ENCODE data around the gene FGD4. TPM values are rescaled to one million over a fixed set of nuclear protein-coding genes. Genes with fewer than 3 reads are reported as not detected.

FGD4 gene
- total and polyA plus RNA-seq, 8 donors: 5.5 to 138 (median 80.8) TPM

DNA sequence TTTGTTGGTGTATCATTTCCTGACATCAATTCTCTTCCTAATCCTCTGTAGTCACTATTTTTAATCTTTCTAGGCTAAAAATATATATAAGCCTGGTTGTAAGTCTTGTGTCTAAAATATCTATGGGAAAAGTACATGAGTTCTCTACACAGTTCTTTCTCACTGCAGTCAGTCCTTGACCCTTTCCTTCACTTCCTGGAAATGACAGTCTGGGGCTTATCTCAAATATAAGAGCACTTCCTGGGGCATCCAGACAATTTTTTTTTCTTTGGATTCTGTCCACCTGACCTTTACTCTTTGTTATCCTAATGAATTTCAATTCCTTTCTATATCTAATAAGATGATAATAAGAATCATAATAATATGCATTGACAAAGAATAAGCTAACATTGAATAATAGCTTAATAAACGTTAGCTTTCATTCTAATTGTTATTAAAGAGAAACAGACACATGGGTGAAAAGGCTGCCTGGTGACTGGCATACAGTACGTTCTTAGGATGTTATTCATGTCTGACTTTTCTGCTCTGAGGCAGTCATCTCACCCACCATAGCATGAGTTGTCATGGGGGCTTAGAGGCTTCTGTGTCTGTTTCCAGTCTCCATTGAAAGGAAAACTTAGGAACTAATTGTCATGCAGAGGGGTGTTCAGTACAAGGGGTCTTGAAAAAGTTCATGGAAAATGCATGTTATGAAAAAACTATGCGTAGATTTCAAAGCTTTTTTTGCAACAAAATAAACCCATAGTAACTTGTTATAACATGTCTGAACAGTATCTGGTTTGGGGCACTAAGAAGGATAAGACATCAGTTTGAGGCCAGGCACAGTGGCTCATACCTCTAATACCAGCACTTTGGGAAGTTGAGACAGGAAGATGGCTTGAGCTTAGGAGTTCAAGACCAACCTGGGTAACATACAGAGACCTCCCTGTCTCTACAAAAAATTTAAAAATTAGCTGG, 213.6 kb downstream of the FGD4 start:
- TF ChIP-seq EP300 (IDR thresholded peaks at IDR 0.05) (no peak), POLR2A (IDR thresholded peaks at IDR 0.05) (no peak), POLR2AphosphoS5 (IDR thresholded peaks at IDR 0.05) (no peak)
- TF ChIP-seq, protein P1, sequence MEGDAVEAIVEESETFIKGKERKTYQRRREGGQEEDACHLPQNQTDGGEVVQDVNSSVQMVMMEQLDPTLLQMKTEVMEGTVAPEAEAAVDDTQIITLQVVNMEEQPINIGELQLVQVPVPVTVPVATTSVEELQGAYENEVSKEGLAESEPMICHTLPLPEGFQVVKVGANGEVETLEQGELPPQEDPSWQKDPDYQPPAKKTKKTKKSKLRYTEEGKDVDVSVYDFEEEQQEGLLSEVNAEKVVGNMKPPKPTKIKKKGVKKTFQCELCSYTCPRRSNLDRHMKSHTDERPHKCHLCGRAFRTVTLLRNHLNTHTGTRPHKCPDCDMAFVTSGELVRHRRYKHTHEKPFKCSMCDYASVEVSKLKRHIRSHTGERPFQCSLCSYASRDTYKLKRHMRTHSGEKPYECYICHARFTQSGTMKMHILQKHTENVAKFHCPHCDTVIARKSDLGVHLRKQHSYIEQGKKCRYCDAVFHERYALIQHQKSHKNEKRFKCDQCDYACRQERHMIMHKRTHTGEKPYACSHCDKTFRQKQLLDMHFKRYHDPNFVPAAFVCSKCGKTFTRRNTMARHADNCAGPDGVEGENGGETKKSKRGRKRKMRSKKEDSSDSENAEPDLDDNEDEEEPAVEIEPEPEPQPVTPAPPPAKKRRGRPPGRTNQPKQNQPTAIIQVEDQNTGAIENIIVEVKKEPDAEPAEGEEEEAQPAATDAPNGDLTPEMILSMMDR (IDR thresholded peaks at IDR 0.05): no peak
- Histone ChIP-seq H3K27me3 (no peaks in the 10 kb centered on the region), H3K4me1 (peaks cover 0 to 25% (median 7%) of the 10 kb centered on the region in 4 donors), H3K4me3 (no peak overlapping the region), H3K27ac (no peak overlapping the region), H3K9me3 (no peaks in the 10 kb centered on the region), H3K36me3 (peaks cover 20 to 96% (median 94%) of the 10 kb centered on the region in 4 donors)
- WGBS, 5 donors: 69 to 74% (median 70%) methylated on average over 3 of the region's 3 CpGs
- intact Hi-C loops (cut with DNase I; ENCODE audit: low total_unique reads): no loop called here
- no peak for DNase-seq

- Histone ChIP-seq H3K4me1 (peaks cover 0 to 27% (median 5%) of the 10 kb centered on the region in 4 donors), H3K9me3 (no peaks in the 10 kb centered on the region), H3K36me3 (peaks cover 13 to 94% (median 91%) of the 10 kb centered on the region in 4 donors), H3K4me3 (no peak overlapping the region), H3K27ac (peak overlapping the region in 1 of 5 donors; percentile 32), H3K27me3 (no peaks in the 10 kb centered on the region)
- TF ChIP-seq POLR2AphosphoS5 (IDR thresholded peaks at IDR 0.05): no peak
- no peak for TF ChIP-seq POLR2A (IDR thresholded peaks at IDR 0.05)
- no peak for TF ChIP-seq EP300 (IDR thresholded peaks at IDR 0.05)
- TF ChIP-seq, protein P1 (IDR thresholded peaks at IDR 0.05): no peak
- WGBS, 5 donors: 73 to 85% (median 82%) methylated on average over 6 of the region's 6 CpGs
- intact Hi-C loops (cut with DNase I; ENCODE audit: low total_unique reads): no loop called here
- no peak for DNase-seq
Observed at GRCh38 chr12:32615441-32615840, 216.1 kb downstream of the FGD4 start.

DNA sequence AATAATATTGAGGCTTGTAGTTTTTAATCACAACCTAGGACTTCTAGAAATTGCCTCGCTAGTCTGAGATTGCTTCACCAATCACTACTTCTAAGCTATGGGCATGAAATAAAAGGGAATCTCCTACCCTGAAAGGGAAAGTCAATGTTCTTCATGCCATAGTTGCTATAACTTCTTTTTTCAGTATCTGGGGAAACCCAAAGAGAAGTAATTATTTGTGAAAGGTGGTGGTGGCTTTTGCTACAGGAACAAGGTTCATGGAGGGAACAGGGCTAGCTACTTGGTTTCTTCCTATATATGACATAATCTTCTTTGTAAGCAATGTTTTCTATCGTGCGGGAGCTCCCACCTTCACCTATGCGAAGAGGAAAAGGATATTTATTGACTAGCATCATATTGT, 218.2 kb downstream of the FGD4 start:
- H3K27me3 ChIP-seq: no peaks in the 10 kb centered on the region
- intact Hi-C loops (cut with DNase I; ENCODE audit: low total_unique reads): no loop called here
- 65 to 84% (median 77%) methylated on average over 4 of the region's 4 CpGs for WGBS, 5 donors
- no peaks in the 10 kb centered on the region for H3K9me3 ChIP-seq
- H3K4me1 ChIP-seq: peaks cover 0 to 27% (median 5%) of the 10 kb centered on the region in 4 donors
- peak in 1 of 2 donors; percentile 26 for DNase-seq
- H3K27ac ChIP-seq: no peak overlapping the region
- H3K4me3 ChIP-seq: no peak overlapping the region
- peaks cover 15 to 94% (median 91%) of the 10 kb centered on the region in 4 donors for H3K36me3 ChIP-seq
- TF ChIP-seq POLR2AphosphoS5 (IDR thresholded peaks at IDR 0.05) (no peak), EP300 (IDR thresholded peaks at IDR 0.05) (no peak), POLR2A (IDR thresholded peaks at IDR 0.05) (no peak)
- TF ChIP-seq, protein P1 (IDR thresholded peaks at IDR 0.05): no peak

GRCh38 chr12:32618115-32618514, 218.8 kb downstream of the FGD4 start:
- Histone ChIP-seq H3K9me3 (no peaks in the 10 kb centered on the region), H3K27me3 (no peaks in the 10 kb centered on the region), H3K27ac (no peak overlapping the region), H3K36me3 (peaks cover 15 to 92% (median 90%) of the 10 kb centered on the region in 4 donors), H3K4me1 (peaks cover 0 to 27% (median 5%) of the 10 kb centered on the region in 4 donors), H3K4me3 (no peak overlapping the region)
- TF ChIP-seq POLR2A (IDR thresholded peaks at IDR 0.05) (no peak), POLR2AphosphoS5 (IDR thresholded peaks at IDR 0.05) (no peak), EP300 (IDR thresholded peaks at IDR 0.05) (no peak)
- TF ChIP-seq, protein P1 (IDR thresholded peaks at IDR 0.05): no peak
- no peak for DNase-seq
- 50 to 56% (median 53%) methylated on average over 3 of the region's 3 CpGs for WGBS, 5 donors
- intact Hi-C loops (cut with DNase I; ENCODE audit: low total_unique reads): no loop called here
